Loucy (cell line): ENCODE measurements around the gene GAR1.

Experiments
- H2AFZ ChIP-seq: fragments of 200-600 bp; sonication (generic); 2 replicates; pipeline ENCODE4 v1.6.0; 2016; ENCODE audit warnings: antibody characterized with exemption, mild to moderate bottlenecking, low read length, moderate library complexity
- H3F3A ChIP-seq: fragments of 200-600 bp; 2 replicates; pipeline ENCODE4 v1.6.0; 2016; ENCODE audit warnings: antibody characterized with exemption, low read depth, mild to moderate bottlenecking
- H3K27me3 ChIP-seq: fragments of 200-600 bp; sonication (generic); 2 replicates; pipeline ENCODE4 v1.6.1; 2014; ENCODE audit warnings: low read length, mild to moderate bottlenecking; ENCODE audit not compliant: insufficient read depth, poor library complexity, severe bottlenecking
- H3K36me3 ChIP-seq: fragments of 200-600 bp; sonication (generic); 2 replicates; pipeline ENCODE4 v1.6.1; 2016; ENCODE audit warnings: low read length; ENCODE audit not compliant: insufficient read depth
- H3K4me1 ChIP-seq: fragments of 200-600 bp; sonication (generic); 2 replicates; pipeline ENCODE4 v1.5.1; 2014; ENCODE audit warnings: low read length, mild to moderate bottlenecking; ENCODE audit not compliant: insufficient read depth, poor library complexity, severe bottlenecking
- H3K4me2 ChIP-seq: fragments of 200-600 bp; sonication (generic); 2 replicates; pipeline ENCODE4 v1.6.0; 2014; ENCODE audit warnings: antibody characterized with exemption, low read length, low read depth, mild to moderate bottlenecking; ENCODE audit not compliant: poor library complexity, severe bottlenecking
- H3K4me3 ChIP-seq: fragments of 200-600 bp; sonication (generic); 2 replicates; pipeline ENCODE4 v1.5.1; 2014; ENCODE audit warnings: low read length, mild to moderate bottlenecking, mixed read lengths; ENCODE audit not compliant: poor library complexity, severe bottlenecking
- H3K79me2 ChIP-seq: fragments of 200-600 bp; sonication (generic); 2 replicates; pipeline ENCODE4 v1.6.1; 2014; ENCODE audit warnings: low read length; ENCODE audit not compliant: insufficient read depth
- H3K9ac ChIP-seq: fragments of 200-600 bp; sonication (generic); 2 replicates; pipeline ENCODE4 v1.6.0; 2014; ENCODE audit warnings: mild to moderate bottlenecking, low read depth, low read length, moderate library complexity; ENCODE audit not compliant: poor library complexity, severe bottlenecking
- H3K9me2 ChIP-seq: fragments of 200-600 bp; sonication (generic); replicated peaks from 2 replicates; pipeline ENCODE4 v1.6.1; 2016; ENCODE audit warnings: low read depth, low read length, mixed read lengths
- H3K9me3 ChIP-seq: fragments of 200-600 bp; sonication (generic); 2 replicates; pipeline ENCODE4 v1.6.1; 2014; ENCODE audit warnings: mild to moderate bottlenecking, antibody characterized with exemption, low read length, low read depth; ENCODE audit not compliant: insufficient read depth
- H4K20me1 ChIP-seq: fragments of 200-600 bp; sonication (generic); 2 replicates; pipeline ENCODE4 v1.6.0; 2014; ENCODE audit warnings: antibody characterized with exemption, low read length, mild to moderate bottlenecking; ENCODE audit not compliant: insufficient read depth, poor library complexity, severe bottlenecking
- CTCF ChIP-seq: fragments of 200-600 bp; sonication (generic); conservative IDR thresholded peaks from 2 replicates; pipeline ENCODE4 v1.5.1; 2014; ENCODE audit warnings: mild to moderate bottlenecking, antibody characterized with exemption, low read length
- EZH2phosphoT487 ChIP-seq: fragments of 200-600 bp; IDR thresholded peaks from 2 replicates; pipeline ENCODE4 v1.6.1; 2018; ENCODE audit warnings: antibody characterized with exemption, mild to moderate bottlenecking, moderate library complexity, borderline replicate concordance

Gene GAR1

GRCh38 chr4:109846395-109847098 is 31.0 kb downstream of the GAR1 start:
- Histone ChIP-seq H3K27me3 (no peaks in the 10 kb centered on the region), H3K79me2 (no peaks in the 10 kb centered on the region), H3K36me3 (no peaks in the 10 kb centered on the region), H3F3A (no peaks in the 10 kb centered on the region), H3K9ac (no peak overlapping the region), H4K20me1 (no peaks in the 10 kb centered on the region), H3K4me3 (no peak overlapping the region), H3K4me2 (no peak overlapping the region), H2AFZ (no peak overlapping the region), H3K9me2 (no peaks in the 10 kb centered on the region), H3K4me1 (no peaks in the 10 kb centered on the region), H3K9me3 (no peaks in the 10 kb centered on the region)
- no peak for TF ChIP-seq CTCF
- TF ChIP-seq EZH2phosphoT487: no peak

- Histone ChIP-seq H3K36me3 (no peaks in the 10 kb centered on the region), H3K27me3 (no peaks in the 10 kb centered on the region), H3K9me3 (no peaks in the 10 kb centered on the region), H3K4me1 (no peaks in the 10 kb centered on the region), H3K4me2 (no peak within 1 kb of the TSS), H3K79me2 (no peaks in the 10 kb centered on the region), H3K4me3 (no peak within 1 kb of the TSS), H3K9me2 (no peaks in the 10 kb centered on the region), H2AFZ (no peak within 1 kb of the TSS; the same call in 1 of the 2 replicates), H3F3A (no peaks in the 10 kb centered on the region), H4K20me1 (no peaks in the 10 kb centered on the region), H3K9ac (no peak within 1 kb of the TSS)
- no peak for TF ChIP-seq EZH2phosphoT487
- no peak for TF ChIP-seq CTCF
Measured at GRCh38 chr4:109847896-109848442, 32.4 kb downstream of the GAR1 start, which contains the start of gene LRIT3. Gene LRIT3, plus strand, starts transcription at chr4:109848107. Its CDS starts 95 bp downstream, at chr4:109848202.

GRCh38 chr4:109848501-109848900 is 32.9 kb downstream of the GAR1 start:
- Histone ChIP-seq H3K9me2 (no peaks in the 10 kb centered on the region), H3K4me1 (no peaks in the 10 kb centered on the region), H3K27me3 (no peaks in the 10 kb centered on the region), H3K79me2 (no peaks in the 10 kb centered on the region), H2AFZ (no peak overlapping the region; the same call in 1 of the 2 replicates), H3K36me3 (no peaks in the 10 kb centered on the region), H3K4me3 (no peak overlapping the region), H3K4me2 (no peak overlapping the region), H3K9ac (no peak overlapping the region), H3F3A (no peaks in the 10 kb centered on the region), H3K9me3 (no peaks in the 10 kb centered on the region), H4K20me1 (no peaks in the 10 kb centered on the region)
- TF ChIP-seq EZH2phosphoT487 (no peak), CTCF (no peak)
